HG02588 (cell line): ENCODE results near the gene SMARCA4.

Experiments used
- ATAC-seq: cut with Tn5 transposase; IDR thresholded peaks from one replicate; pipeline ENCODE4 v1.9.1; 2021; ENCODE audit warnings: mild to moderate bottlenecking, moderate library complexity; ENCODE audit not compliant: unreplicated experiment

SMARCA4 gene

DNA sequence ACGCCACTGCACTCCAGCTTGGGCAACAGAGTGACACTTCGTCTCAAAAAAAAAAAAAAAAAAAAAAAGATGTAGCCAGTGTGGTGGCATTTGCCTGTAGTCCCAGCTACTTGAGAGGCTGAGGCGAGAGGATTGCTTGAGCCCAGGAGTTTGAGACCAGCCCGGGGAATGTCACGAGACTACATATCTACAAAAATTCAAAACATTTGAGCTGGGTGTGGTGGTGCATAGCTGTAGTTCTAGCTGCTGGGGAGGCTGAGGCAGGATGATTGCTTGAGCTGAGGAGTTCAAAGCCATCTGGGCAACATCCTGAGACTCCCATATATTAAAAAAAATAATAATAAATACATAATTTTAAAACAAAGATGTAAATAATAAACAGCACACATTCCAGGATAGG is 46.6 kb downstream of the SMARCA4 start:
- no peak for ATAC-seq

DNA sequence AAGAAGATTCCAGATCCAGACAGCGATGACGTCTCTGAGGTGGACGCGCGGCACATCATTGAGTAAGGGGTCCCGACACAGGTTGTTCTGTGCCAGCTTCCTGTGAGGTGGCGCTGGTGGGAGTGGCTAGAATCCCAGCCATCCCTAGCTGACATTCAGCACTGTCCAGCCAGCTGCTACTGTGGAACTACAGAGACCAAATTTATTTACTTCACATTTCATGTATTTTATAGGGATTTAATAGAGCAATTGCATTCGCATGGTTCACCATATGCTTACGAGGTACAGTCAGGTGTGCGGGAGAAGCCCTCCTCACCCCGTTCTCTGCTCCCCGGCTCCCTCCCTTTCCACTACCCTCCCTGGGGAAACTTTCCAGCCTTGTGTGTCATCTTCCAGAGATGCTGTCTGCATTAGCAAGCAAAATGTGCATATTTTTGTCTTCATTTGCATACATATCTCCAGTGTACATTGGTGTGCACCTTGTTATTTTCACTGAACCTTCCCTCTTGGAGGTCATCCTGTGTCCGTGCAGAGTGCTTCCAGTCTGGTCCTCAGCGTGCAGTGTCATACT is 47.2 kb downstream of the SMARCA4 start:
- no peak for ATAC-seq

DNA sequence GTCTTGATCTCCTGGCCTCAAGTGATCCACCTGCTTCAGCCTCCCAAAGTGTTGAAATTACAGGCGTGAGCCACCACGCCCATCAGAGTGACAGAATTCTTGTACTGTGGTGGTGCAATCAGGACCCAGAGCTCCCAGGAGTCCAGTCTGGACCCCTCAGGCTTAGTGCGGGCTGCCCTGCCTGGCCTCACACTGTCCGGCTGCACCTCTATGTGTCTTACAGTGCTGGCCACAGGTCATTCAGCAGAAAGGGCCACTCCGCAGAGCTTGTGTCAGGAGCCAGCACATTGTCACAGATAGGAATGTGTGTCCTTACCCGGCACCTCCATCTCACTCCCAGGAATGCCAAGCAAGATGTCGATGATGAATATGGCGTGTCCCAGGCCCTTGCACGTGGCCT is 49.2 kb downstream of the SMARCA4 start:
- no peak for ATAC-seq

DNA sequence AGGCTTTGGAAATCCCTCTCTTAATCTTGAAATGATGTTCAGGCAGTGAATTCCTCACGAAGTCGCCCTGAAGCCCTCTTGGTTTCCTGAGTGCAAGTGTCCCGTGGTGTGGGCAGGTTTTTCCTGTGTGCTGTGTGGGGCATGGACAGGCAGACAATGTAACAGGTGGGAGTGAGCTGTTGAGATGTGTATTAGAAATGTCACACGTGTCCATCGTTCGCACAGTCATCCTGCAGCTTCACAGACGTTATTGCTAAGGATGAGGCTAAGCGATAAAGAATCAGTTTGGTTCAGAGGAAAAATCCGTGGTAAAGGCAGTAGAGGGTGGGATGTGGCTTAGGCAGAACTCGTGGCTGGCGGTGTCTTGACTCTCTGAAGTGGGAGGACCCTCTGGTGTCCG is 51.7 kb downstream of the SMARCA4 start:
- no peak for ATAC-seq

DNA sequence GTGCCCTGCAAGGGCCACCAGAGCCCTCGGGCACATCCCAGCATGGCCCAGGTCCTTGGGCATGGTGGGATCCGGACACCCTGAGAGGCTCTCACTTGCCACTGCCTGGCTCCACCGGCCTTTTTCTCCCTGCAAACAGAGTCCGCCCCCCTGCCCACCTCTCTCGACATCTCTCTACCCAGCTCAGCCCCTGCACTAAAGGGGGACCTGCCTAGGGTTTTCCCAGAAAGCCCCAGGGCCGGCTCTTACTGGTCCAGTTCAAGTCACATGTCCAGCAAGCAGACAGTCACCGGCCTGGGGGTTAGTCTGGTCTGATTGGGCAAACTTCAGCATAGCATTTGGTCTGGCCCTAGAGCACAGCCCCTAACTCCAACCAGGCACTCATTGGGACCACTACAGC is 52.9 kb downstream of the SMARCA4 start:
- no peak for ATAC-seq

DNA sequence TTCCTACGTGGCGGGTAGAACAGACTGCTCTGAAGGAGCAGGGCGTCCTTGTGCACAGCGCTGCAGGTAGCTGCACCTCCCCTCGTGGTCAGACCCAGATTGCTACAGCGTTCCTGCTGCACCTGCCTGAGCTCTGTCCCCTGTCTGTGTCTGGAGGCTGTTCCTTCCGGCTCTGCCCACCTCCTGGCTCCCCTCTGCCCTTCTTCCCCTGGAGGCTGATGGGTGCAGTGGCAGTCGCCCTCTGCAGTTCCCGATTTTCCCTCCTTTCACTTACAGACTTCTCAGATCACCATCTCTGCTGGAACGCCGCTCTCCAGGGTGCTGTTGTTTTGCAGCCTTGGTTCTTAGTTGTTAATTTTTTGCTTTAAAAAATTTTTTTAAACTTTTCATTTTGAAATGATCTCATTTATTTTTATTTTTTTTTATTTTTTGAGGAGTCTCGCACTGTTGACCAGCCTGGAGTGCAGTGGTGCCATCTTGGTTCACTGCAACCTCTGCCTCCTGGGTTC is 53.6 kb downstream of the SMARCA4 start:
- no peak for ATAC-seq

DNA sequence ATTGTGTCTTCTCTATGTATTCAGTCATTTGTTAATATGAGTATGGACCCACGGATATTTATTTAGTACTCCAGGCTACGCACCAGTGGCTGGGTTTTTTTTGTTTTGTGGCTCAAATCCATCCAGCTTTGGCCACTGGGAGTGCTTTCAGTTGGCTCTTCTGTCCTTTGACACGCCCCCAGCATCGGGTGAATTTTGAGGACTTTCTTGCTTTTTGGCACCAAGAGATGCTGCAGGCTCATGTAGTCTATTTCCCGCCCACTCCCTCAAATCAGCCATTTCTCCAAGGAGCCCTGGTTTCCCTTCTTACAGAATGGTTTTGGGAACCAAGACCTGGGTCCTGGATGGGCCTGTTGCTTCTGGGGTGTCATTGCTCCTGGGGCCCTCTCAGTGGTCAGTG is 55.8 kb downstream of the SMARCA4 start:
- ATAC-seq, result no peak

DNA sequence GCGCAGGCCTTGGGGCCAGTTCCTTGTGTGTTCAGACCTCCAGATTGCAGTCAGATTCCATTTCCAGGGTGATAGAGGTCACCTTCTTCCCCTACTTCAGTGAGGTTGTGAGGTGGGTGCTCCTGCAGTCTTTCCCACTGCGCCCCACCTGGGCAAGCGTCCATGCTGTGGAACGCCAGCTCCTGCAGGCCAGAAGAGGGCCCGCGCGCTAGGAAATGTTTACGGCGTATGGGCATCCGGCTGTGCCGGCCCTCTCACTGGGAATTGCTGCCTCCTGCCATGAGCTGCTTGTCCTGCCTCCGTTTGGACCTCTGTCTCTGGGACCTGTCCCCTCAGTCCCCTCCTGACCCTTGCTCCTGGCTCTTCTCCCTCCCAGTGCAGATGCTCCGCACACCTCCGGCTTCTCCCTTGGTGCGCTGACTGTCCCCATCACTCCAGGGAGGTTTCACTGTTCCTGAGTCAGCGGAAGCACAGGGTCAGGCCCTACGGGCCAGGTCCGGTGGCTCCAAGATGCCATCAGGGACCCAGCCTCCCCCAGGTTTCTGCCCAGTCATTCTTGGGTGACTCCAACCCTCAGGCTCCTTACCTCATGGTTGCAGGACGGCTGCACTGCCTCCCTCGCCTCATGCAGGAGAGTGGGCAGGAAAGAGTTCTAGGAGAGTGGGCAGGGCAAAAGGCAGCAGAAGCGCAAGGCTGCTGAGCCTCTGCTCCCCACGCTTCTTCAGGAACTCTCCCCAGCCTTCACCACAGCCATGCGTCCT is 56.6 kb downstream of the SMARCA4 start:
- no peak for ATAC-seq

DNA sequence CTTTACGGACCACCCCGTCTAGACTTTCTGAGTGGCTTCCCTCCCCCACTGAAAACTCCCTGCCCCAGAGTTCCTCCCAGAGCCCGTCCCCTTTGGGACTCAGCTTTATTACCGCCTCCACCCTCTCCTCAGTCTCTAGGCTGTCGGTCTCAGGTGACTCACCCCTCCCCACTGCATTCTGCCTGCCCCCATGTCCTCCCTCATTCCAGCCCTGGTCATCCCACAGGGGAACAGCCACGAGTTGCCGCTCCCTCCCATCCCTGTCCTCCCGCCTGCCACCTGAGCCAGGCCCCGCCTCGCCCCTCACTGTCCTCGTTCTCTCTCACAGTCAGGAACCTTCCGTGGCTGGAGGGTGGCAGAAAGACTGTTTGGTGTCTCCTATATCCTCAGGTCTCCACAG is 57.3 kb downstream of the SMARCA4 start:
- no peak for ATAC-seq

DNA sequence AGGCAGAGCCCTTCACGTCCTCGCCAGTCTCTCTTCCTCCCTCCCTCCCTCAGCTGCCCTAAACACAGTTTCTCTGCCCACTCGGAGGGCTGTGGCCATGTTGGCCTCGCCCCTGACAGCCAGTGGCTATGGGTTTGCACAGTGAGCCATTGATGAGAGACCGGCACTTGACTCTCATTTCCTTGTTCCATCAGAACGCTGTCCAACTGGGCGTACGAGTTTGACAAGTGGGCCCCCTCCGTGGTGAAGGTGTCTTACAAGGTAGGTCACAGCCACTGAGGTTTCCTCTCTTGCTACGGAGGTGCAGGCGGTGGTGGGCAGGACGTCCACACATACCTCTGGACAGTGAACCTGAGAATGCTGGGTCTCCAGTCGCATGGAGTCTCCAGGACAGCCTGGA is 57.9 kb downstream of the SMARCA4 start:
- ATAC-seq, result no peak

DNA sequence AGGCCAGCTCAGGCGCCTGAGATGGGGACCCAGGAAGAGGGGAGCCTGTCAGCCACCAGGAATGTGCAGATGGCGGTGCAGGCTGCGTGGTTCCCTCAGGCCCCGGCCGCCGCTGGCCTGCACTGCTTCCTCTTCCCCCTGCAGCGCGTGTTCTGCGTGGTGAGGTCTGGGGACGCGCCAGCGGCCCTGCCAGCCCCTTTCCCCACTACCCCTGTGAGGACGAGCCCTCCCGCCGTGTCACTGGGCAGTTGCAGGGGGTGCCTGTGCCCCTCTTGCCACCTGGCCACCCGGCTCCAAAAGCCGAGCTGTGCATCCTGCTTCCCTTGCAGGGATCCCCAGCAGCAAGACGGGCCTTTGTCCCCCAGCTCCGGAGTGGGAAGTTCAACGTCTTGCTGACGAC is 58.4 kb downstream of the SMARCA4 start:
- ATAC-seq, result no peak

DNA sequence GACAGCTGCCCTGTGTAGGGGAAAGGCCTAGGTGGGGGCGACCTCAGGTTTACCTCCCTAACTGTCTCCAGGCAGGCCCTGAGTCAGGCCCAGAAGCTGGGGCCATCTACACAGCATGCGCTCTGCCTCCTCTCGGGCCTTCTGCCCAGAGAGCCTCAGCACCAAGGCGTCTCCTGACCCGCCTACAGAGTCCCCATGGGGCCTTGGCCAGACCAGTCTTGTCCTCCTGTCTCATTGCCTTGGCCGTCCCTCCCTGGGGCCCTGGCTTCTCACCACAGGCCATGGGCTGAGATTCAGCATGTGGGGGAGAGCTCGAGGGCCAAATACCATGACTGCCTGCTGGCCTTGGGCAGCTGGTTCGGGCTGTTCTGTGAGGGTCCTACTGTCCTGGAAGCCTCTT is 59.0 kb downstream of the SMARCA4 start:
- ATAC-seq, result no peak

DNA sequence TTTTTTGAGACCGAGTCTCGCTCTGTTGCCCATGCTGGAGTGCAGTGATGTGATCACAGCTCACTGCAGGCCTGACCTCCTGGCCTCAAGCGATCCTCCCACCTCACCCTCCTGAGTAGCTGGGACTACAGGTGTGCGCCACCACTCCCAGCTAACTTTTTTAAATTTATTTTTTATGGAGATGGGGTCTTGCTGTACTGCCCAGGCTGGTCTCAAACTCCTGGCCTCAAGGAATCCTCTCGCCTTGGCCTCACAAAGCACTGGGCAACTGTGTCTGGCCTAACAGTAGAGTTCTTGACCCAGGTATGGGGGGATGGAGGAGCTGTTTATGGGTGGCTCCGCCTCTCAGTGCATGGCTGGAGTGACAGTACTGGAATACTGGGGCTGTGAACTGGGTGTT is 59.6 kb downstream of the SMARCA4 start:
- ATAC-seq, result no peak

DNA sequence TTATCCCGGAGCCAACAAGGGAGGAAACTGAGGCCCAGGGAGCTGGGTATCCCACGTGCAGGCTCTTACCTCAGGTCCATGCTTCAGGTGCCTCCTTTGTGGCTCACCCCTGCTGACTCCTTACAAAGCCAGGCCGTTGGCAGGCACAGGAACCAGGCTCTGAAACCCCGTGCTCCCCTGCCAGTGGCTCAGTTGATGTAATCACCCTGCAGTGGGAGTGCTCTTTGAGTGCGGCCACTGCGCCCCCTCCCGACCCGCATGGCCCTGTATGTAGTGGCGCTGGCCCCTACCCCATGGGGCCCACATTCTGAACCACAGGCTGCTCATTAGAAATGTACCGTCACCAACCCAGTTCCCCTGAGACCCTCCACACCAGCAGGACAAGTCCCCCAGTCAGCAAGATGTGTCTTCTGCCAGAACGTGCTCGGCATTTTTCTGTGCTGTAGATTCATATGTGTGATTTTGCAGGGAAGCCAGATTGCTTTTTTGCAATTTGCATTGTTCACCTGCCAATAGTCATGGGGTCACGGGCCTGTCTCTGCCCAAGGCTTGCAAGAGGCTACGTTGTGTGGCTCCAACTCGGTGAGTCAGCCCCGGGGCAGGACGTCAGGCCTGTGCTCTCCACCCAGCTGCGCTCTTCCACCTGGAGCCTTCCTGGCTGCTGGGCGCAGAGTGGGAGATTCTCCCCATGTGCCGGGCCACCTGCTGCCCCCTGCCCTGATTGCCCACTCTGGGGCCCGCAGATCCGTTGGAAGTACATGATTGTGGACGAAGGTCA is 60.3 kb downstream of the SMARCA4 start:
- ATAC-seq, result no peak

DNA sequence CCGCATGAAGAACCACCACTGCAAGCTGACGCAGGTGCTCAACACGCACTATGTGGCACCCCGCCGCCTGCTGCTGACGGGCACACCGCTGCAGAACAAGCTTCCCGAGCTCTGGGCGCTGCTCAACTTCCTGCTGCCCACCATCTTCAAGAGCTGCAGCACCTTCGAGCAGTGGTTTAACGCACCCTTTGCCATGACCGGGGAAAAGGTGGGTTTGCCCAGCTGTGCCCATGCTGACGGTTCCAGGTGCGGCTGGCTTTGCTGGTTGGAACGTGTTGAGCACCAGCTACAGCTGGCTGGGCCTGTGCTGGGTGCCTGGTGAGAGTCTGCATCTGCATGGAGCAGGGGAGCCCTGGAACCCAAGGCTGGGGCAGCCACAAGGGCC is 60.9 kb downstream of the SMARCA4 start:
- no peak for ATAC-seq

DNA sequence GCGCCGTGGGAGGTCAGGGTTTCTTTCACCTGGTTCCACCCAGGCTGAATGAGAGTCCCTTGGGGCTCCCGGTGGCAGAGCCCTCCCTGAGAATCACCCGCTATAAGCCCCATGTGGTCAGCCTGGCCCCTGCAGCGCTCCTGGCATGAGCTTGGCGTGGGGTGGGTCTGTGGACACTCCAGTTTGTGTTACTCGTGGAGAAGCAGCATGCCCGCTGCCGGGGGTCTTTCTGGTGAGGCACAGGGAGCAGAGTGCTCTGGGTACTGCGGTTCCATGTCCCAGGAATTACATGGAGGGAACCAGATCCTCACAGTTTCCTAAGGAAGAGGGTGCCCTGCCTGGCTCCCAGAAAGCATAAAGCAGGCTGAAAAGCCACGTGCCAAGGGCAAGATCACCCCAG is 62.2 kb downstream of the SMARCA4 start:
- ATAC-seq, result no peak

DNA sequence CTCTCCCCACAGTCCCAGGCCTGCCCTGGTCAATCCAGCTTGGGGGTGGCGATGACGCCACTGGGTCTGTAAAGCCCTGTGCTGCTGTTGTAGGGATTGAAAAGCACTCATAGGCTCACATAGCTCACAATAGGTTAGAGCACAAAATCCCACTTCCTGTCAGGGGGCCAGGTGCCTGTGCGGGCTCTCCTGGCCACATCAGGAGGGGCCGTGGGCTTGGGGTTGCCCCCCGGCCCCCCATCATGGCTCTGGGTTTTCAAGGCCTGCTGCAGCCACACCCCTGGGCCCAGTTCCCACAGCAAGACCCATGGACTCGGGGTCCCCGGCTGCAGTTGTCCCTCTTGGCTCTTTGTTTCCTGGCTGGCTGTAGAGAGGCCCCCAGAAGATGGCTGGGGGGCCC is 62.9 kb downstream of the SMARCA4 start:
- ATAC-seq, result no peak

DNA sequence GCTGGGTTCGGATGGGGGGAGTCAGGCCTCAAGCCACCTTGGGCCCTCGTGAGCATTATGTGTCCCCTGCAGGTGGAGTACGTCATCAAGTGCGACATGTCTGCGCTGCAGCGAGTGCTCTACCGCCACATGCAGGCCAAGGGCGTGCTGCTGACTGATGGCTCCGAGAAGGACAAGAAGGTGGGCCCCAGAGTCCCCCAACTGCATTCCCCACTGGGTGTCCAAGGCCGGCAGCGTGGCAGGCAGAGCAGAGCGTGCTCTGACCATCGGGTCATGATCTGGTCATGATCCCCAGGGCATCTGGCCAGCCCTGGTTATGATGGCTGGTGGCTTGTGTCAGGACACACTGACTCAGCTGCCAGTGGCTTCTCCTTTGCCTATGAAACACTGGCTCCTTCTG is 63.4 kb downstream of the SMARCA4 start:
- ATAC-seq, result no peak

DNA sequence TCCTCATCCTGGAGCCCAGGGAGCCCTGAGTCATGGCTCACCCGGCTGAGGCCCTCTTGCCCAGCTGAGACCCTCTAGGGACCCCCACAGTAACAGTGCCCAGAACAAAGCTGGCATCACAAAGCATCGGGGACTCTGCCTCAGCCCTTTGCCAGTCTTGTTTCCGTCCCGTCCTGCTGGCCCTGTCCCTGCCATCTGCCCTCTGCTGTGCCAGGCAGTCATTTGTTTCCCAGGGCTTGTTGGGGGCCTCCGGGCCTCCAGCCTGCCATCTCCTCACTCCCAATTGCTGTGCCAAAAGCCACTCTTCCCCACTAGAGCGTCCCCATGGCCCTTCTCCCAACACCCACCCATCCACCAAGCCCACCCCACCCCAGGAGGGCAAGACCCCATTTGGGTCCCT is 64.2 kb downstream of the SMARCA4 start:
- no peak for ATAC-seq

DNA sequence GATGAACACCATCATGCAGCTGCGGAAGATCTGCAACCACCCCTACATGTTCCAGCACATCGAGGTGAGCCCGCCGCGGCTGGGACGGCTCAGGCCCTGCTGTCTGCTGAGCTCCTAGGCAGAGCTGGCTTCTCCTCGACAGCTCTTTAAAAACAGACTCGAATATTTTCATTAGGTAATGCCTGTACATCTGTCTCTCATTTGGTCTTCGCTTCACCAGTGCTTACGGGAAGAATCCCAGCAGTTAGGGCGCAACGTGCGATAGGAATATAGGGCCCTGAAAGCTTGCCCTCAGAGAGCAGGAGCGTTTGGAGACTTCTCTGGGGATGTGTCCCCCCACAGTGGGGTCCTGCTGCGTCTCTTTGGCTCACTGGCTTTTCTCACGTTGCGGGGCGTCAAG is 64.6 kb downstream of the SMARCA4 start:
- ATAC-seq, result no peak

DNA sequence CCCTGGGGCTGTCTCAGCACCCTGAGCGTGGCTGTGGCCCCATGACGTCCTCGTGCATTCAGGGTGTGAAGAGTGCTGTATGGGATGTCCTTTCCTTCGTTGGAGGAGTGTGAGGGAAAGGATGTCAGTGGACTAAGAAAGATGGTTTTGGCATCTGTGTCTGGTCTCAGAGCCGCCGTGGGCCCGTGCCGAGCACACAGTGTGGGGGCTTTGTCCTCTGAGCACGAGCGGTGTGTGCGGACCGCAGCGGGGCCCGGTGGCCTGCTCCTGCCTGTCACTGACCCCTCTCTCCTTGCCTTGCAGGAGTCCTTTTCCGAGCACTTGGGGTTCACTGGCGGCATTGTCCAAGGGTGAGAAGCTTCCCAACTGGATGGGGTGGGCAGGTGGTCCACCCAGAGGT is 65.2 kb downstream of the SMARCA4 start:
- ATAC-seq, result no peak

DNA sequence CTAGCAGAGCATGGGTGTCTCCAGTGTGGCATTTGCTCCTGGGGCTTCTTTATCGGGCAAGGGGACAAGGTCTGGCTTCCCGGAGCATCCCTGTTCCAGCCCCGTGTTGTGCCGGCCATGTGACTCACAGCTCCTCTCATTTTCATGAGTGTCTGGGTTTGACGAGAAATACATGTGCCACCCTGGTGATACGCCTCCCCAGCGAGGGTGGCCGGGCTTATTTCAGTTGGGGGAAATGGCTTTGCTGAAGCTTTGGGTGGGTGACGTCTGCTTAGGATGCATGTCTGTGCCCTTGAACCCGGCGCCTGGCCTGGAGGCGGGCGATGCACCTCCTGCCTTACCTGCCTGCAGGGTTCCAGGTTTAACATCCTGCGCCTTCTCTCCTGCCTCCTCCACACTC is 66.6 kb downstream of the SMARCA4 start:
- no peak for ATAC-seq
